Keratinocyte (primary cell): Measurements from ENCODE around the gene MYBPC2. TPM values are rescaled to one million over a fixed set of nuclear protein-coding genes. Genes with fewer than 3 reads are reported as not detected.

ENCODE experiments used
- DNase-seq: peaks from one replicate; pipeline ENCODE4 v3.0.0-alpha.2; 2011; ENCODE audit warnings: low read depth, missing footprints, low spot score
- FAIRE-seq: peaks from 2 replicates; lab custom pipeline; 2011; peaks lifted over from hg19 to GRCh38; lab: Jason Lieb, UNC
- H2AFZ ChIP-seq: 2 replicates; pipeline ENCODE4 v1.6.0; 2012; ENCODE audit warnings: low read length, control low read depth, inconsistent platforms; ENCODE audit not compliant: control insufficient read depth
- H3K27ac ChIP-seq: 2 replicates; pipeline ENCODE4 v1.5.1; 2011; ENCODE audit warnings: low read length; ENCODE audit not compliant: control insufficient read depth, insufficient read depth
- H3K27me3 ChIP-seq: 3 replicates; pipeline ENCODE4 v1.6.0; 2011; ENCODE audit warnings: low read length; ENCODE audit not compliant: control insufficient read depth, insufficient read depth; ENCODE audit errors: extremely low read depth
- H3K36me3 ChIP-seq, 2 experiments: 2 replicates in 1 of 2; 3 replicates in 1 of 2; pipeline ENCODE4 v1.5.1; 2011; ENCODE audit warnings: low read length in 2 of 2, mild to moderate bottlenecking in 1 of 2; ENCODE audit not compliant: control insufficient read depth in 2 of 2, insufficient read depth in 2 of 2; ENCODE audit errors: extremely low read depth in 1 of 2
- H3K4me1 ChIP-seq: 3 replicates; pipeline ENCODE4 v1.5.1; 2011; ENCODE audit warnings: low read length; ENCODE audit not compliant: control insufficient read depth, insufficient read depth; ENCODE audit errors: extremely low read depth
- H3K4me2 ChIP-seq: 3 replicates; pipeline ENCODE4 v1.6.0; 2011; ENCODE audit warnings: low read depth, low read length; ENCODE audit not compliant: control insufficient read depth, insufficient read depth; ENCODE audit errors: extremely low read depth
- H3K4me3 ChIP-seq, 3 experiments: fragments of 200-600 bp in 1 of 3; sonication (generic) in 1 of 3; 2 replicates in 2 of 3; 3 replicates in 1 of 3; pipeline ENCODE4 v1.5.1; 2011 to 2016; ENCODE audit warnings: low read length in 3 of 3, mild to moderate bottlenecking in 3 of 3, control low read depth in 2 of 3, inconsistent platforms in 1 of 3, low read depth in 1 of 3, mixed read lengths in 1 of 3, mixed run types in 1 of 3, moderate library complexity in 1 of 3; ENCODE audit not compliant: control insufficient read depth in 2 of 3, insufficient read depth in 2 of 3; ENCODE audit errors: extremely low read depth in 1 of 3
- H3K79me2 ChIP-seq: 2 replicates; pipeline ENCODE4 v1.6.0; 2012; ENCODE audit warnings: low read length; ENCODE audit not compliant: control insufficient read depth, insufficient read depth
- H3K9ac ChIP-seq: 3 replicates; pipeline ENCODE4 v1.6.0; 2011; ENCODE audit warnings: low read length; ENCODE audit not compliant: control insufficient read depth, insufficient read depth; ENCODE audit errors: extremely low read depth
- H3K9me1 ChIP-seq: 3 replicates; pipeline ENCODE4 v1.6.0; 2011; ENCODE audit warnings: low read length; ENCODE audit not compliant: control insufficient read depth, insufficient read depth; ENCODE audit errors: extremely low read depth
- H3K9me3 ChIP-seq: 2 replicates; pipeline ENCODE4 v1.5.1; 2012; ENCODE audit warnings: low read depth, low read length; ENCODE audit not compliant: control insufficient read depth
- H4K20me1 ChIP-seq: 3 replicates; pipeline ENCODE4 v1.6.0; 2011; ENCODE audit warnings: low read length; ENCODE audit not compliant: control insufficient read depth, insufficient read depth; ENCODE audit errors: extremely low read depth
- EZH2 ChIP-seq: IDR thresholded peaks from one replicate; pipeline ENCODE4 v1.6.1; 2012; ENCODE audit warnings: inconsistent platforms, mild to moderate bottlenecking, low read length, moderate library complexity
- dilution Hi-C: fragments of 300-500 bp; cut with MboI; formaldehyde crosslinking; loops from one replicate; pipeline ENCODE4 v1.7.0; 2020; ENCODE audit warnings: low sequenced_read_pairs; ENCODE audit not compliant: extremely low pct_ligation_motif_present
- polyA plus RNA-seq, 5 experiments: library from polyadenylated mRNA; depleted of rRNA in 3 of 5; stranded (reverse) in 3 of 5; stranded (forward) in 1 of 5; unstranded in 1 of 5; fragments of >200 nt; gene quantifications; 1 replicate in 1 of 5; 2 replicates in 3 of 5; 3 replicates in 1 of 5; pipeline versions ENCODE4 v1.2.1 to v1.2.3, GENCODE V29; 2011 to 2012; ENCODE audit warnings: missing spikeins in 2 of 5, low read depth in 1 of 5, low replicate concordance in 1 of 5
- TF ChIP-seq, protein P1 (sequence below), 3 experiments: IDR thresholded peaks in 1 of 3; conservative IDR thresholded peaks in 1 of 3; optimal IDR thresholded peaks in 1 of 3; 2 replicates in 2 of 3; 3 replicates in 1 of 3; pipeline versions ENCODE3 to v1.5.1; 2011; ENCODE audit warnings: low read length in 3 of 3, mild to moderate bottlenecking in 3 of 3, moderate library complexity in 2 of 3, control low read depth in 1 of 3, inconsistent platforms in 1 of 3; ENCODE audit not compliant: insufficient read depth in 2 of 3; ENCODE audit errors: extremely low read depth in 1 of 3

Gene MYBPC2
- polyA plus RNA-seq, 1 donor (not counting 4 experiments of a cell fraction or from before 2014, with no cell fraction given): not detected

DNA sequence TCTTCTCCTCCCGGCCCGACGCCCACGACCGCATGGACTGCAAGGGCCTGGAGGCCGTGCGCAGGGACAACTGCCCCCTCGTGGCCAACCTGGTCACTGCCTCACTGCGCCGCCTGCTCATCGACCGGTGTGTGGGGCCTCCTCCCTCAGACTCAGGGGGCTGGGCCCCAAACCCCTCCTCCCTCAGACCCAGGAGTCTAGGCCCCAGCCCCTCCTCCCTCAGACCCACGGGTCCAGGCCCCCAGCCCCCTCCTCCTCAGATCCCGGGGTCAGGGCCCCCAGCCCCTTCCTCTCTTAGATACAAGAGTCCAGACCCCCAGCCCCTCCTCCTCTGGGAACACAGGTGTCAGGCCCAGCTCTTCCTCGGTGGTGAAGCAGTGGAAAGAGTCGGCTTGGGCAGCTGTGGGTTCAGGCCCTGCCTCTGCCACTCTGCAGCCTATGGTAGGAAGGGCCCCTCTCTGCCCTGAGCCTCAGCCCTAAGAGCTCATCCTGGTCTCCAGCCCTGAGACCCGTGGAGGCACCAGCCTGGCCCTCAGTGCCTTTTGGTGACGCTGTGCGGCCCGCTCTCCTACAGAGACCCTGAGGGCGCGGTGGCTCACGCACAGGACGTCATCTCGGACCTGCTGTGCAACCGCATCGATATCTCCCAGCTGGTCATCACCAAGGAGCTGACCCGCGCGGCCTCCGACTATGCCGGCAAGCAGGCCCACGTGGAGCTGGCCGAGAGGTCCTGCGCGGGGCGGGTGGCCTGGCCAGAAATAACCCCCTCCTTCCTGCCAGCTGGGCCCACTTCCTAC, 17.6 kb upstream of the MYBPC2 start:
- no peak for FAIRE-seq
- Histone ChIP-seq H3K9me3 (no peaks in the 10 kb centered on the region), H3K4me3 (no peak overlapping the region)

DNA sequence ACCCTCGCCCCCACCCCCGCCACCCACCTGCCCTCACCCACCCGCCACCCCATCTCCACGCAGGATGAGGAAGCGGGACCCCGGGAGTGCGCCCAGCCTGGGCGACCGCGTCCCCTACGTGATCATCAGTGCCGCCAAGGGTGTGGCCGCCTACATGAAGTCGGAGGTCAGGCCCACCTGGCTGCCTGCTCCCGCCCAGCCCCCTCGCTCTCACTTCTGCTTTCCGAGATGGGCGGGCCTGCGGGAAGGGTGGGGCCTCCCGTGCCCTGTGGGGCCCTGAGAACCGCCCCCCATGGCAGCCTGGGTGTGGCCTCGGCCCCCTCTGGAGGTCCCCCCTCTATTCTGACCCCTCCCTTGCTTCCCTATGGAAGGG, 17.0 kb upstream of the MYBPC2 start:
- Histone ChIP-seq H3K4me1 (no peaks in the 10 kb centered on the region), H3K27ac (no peak overlapping the region), H3K9me1 (no peaks in the 10 kb centered on the region), H3K9ac (no peak overlapping the region), H3K4me2 (no peak overlapping the region), H3K4me3 (no peak overlapping the region), H3K36me3 (peaks cover 1 to 6% of the 10 kb centered on the region in 2 experiments), H3K79me2 (no peaks in the 10 kb centered on the region), H4K20me1 (no peaks in the 10 kb centered on the region), H3K9me3 (no peaks in the 10 kb centered on the region), H3K27me3 (peaks cover 18% of the 10 kb centered on the region), H2AFZ (no peak overlapping the region)
- dilution Hi-C loops: no loop called here
- FAIRE-seq (no peak), DNase-seq (no peak)
- no peak for TF ChIP-seq EZH2
- TF ChIP-seq, protein P1, sequence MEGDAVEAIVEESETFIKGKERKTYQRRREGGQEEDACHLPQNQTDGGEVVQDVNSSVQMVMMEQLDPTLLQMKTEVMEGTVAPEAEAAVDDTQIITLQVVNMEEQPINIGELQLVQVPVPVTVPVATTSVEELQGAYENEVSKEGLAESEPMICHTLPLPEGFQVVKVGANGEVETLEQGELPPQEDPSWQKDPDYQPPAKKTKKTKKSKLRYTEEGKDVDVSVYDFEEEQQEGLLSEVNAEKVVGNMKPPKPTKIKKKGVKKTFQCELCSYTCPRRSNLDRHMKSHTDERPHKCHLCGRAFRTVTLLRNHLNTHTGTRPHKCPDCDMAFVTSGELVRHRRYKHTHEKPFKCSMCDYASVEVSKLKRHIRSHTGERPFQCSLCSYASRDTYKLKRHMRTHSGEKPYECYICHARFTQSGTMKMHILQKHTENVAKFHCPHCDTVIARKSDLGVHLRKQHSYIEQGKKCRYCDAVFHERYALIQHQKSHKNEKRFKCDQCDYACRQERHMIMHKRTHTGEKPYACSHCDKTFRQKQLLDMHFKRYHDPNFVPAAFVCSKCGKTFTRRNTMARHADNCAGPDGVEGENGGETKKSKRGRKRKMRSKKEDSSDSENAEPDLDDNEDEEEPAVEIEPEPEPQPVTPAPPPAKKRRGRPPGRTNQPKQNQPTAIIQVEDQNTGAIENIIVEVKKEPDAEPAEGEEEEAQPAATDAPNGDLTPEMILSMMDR (optimal IDR thresholded peaks at IDR 0.05 in 1 of 3, IDR thresholded peaks at IDR 0.05 in 1 of 3, conservative IDR thresholded peaks at IDR 0.05 in 1 of 3; ENCODE audit: extremely low read depth in 1 of 3, insufficient read depth in 2 of 3, low read length in 3 of 3): no peak

More for the DNA sequence above, 17.6 kb upstream of the MYBPC2 start:
- H3K36me3 ChIP-seq: peaks cover 2 to 6% of the 10 kb centered on the region in 2 experiments
- no peaks in the 10 kb centered on the region for H3K79me2 ChIP-seq
- dilution Hi-C loops: no loop called here
- no peaks in the 10 kb centered on the region for H4K20me1 ChIP-seq
- H3K9ac ChIP-seq: no peak overlapping the region
- H3K27ac ChIP-seq: no peak overlapping the region
- H3K4me2 ChIP-seq: no peak overlapping the region
- H3K9me1 ChIP-seq: no peaks in the 10 kb centered on the region
- no peaks in the 10 kb centered on the region for H3K4me1 ChIP-seq
- TF ChIP-seq, protein P1 (optimal IDR thresholded peaks at IDR 0.05 in 1 of 3, IDR thresholded peaks at IDR 0.05 in 1 of 3, conservative IDR thresholded peaks at IDR 0.05 in 1 of 3; ENCODE audit: extremely low read depth in 1 of 3, insufficient read depth in 2 of 3, low read length in 3 of 3): peak; percentile 58 to 91 (median 84)
- no peak for TF ChIP-seq EZH2
- H3K27me3 ChIP-seq: peaks cover 18% of the 10 kb centered on the region
- no peak for DNase-seq
- no peak overlapping the region for H2AFZ ChIP-seq
